ENCODE results near the gene PHETA2.
"Not testable (repeated sequence)": the region's sequence is repeated elsewhere in the genome, so short reads cannot be mapped to it uniquely, and the experiment has no call there.

Gene PHETA2

DNA sequence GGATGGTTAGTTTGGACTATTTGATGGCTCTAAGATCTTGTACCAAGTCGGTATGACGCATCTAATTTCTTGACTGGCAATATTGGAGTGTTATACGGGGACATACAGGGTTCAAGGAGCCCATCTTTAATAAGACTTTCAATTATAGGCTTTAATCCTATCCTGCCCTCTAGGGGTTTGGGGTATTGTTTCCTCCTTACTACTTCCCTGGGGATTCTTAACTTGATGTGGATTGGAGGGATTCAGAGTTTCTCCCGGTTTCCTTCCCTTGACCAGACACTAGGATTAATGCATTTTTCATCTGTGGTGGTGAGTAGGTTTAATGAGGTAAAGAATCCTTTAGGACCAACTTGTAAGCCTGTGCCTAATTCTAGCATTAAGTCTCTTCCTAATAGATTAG lies 37.8 kb downstream of the PHETA2 start:
- DNase-seq = no peak

GRCh38 chr22:42112793-42113192 lies 38.7 kb downstream of the PHETA2 start:
- not testable (repeated sequence) for DNase-seq

DNA sequence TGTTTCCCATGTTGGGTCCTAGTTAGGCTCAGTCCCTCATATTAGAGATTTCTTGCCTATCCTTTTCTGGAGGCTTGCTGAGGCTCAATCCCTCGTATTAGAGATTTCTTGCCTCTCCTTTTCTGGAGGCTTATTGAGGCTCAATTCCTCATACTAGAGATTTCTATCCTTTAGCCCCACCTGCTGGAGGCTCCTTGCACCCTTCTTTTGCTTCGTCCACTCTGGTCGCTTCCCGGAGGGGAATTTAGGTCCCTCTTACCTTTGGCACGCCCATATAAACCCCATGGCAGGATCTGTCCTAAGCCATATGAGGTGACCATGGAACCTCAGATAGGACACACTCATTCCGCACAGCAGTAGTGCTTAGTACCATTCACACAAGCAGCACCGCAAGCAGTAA lies 40.7 kb downstream of the PHETA2 start:
- no peak for DNase-seq

GRCh38 chr22:42115420-42115830 lies 41.4 kb downstream of the PHETA2 start:
- not testable (repeated sequence) for DNase-seq

DNA sequence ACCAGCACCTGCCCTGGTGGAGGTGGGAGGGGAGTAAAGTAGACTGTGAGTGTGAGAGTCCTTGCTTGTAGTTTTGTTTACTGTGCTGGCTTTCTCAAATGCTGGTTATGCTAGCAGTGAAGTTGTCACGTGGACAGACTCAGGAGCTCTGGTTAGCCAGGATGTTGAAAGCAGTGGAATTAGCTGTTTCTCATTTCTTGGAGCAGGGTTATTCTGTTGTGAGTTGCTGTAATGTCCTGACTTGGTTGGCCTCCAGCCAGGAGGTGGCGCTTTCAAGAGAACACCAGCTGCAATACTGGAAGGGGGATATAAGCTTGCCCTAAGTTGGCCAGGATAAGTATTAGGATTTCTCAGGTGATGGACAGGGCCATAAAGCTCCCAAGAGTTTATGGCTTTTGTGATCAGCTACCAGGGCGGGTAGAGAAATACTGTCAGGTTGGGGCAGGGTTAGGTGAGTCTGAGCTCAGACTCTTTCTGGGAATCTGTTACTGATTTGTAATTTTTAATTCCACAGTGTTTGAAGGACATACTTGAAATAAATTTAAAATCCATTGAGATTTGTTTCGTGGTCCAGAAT lies 42.9 kb downstream of the PHETA2 start:
- no peak for DNase-seq

GRCh38 chr22:42120231-42121021 lies 46.4 kb downstream of the PHETA2 start:
- DNase-seq = peak; percentile 48

- DNase-seq = not testable (repeated sequence)
Observed at GRCh38 chr22:42123529-42123928, 49.5 kb downstream of the PHETA2 start.

GRCh38 chr22:42127606-42128005 lies 53.6 kb downstream of the PHETA2 start:
- no peak for DNase-seq

DNA sequence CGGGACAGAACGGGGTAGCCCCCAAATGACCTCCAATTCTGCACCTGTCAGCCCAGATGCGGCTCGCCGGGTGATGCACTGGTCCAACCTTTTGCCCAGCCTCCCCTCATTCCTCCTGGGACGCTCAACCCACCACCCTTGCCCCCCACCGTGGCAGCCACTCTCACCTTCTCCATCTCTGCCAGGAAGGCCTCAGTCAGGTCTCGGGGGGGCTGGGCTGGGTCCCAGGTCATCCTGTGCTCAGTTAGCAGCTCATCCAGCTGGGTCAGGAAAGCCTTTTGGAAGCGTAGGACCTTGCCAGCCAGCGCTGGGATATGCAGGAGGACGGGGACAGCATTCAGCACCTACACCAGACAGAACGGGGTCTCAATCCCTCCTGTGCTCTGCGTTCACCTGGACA lies 54.0 kb downstream of the PHETA2 start:
- not testable (repeated sequence) for DNase-seq

Data from CD4-positive, alpha-beta T cell treated with Interleukin-4 for 4 hours (primary cell).